Stimulated activated CD8-positive, alpha-beta memory T cell treated with anti-CD3 and anti-CD28 coated beads, Interleukin-7, amount 100 ng/mL, for 24 hours (primary cell): ENCODE results near the gene SLC27A3.

Source experiments
- DNase-seq: peaks from one replicate; pipeline ENCODE4 v3.0.0-alpha.2; 2020; ENCODE audit warnings: low read depth

The SLC27A3 gene

GRCh38 chr1:153799566-153800465, 24.6 kb downstream of the SLC27A3 start:
- DNase-seq = no peak

GRCh38 chr1:153800516-153800915, 25.3 kb downstream of the SLC27A3 start:
- DNase-seq = no peak

GRCh38 chr1:153801028-153801625, 25.9 kb downstream of the SLC27A3 start:
- DNase-seq = no peak

GRCh38 chr1:153801786-153802697, 26.8 kb downstream of the SLC27A3 start:
- no peak for DNase-seq

- DNase-seq = no peak
Observed at GRCh38 chr1:153803470-153804056, 28.4 kb downstream of the SLC27A3 start.

- DNase-seq = no peak
Observed at GRCh38 chr1:153804112-153804511, 28.9 kb downstream of the SLC27A3 start.

GRCh38 chr1:153805042-153805745, 30.0 kb downstream of the SLC27A3 start:
- DNase-seq = peak; percentile 25

- no peak for DNase-seq
Observed at GRCh38 chr1:153805886-153806719, 30.9 kb downstream of the SLC27A3 start.

GRCh38 chr1:153816283-153816889, 41.2 kb downstream of the SLC27A3 start:
- DNase-seq = no peak

GRCh38 chr1:153818876-153819275, 43.7 kb downstream of the SLC27A3 start:
- DNase-seq = no peak

GRCh38 chr1:153827168-153827964, 52.2 kb downstream of the SLC27A3 start:
- no peak for DNase-seq
